HG02885 (cell line): ENCODE data around the gene BLVRA.

Experiments used
- ATAC-seq: cut with Tn5 transposase; IDR thresholded peaks from one replicate; pipeline ENCODE4 v1.9.1; 2021; ENCODE audit warnings: mild to moderate bottlenecking; ENCODE audit not compliant: unreplicated experiment, poor library complexity

BLVRA gene

GRCh38 chr7:43850348-43851116, 92.1 kb downstream of the BLVRA start:
- no peak for ATAC-seq

DNA sequence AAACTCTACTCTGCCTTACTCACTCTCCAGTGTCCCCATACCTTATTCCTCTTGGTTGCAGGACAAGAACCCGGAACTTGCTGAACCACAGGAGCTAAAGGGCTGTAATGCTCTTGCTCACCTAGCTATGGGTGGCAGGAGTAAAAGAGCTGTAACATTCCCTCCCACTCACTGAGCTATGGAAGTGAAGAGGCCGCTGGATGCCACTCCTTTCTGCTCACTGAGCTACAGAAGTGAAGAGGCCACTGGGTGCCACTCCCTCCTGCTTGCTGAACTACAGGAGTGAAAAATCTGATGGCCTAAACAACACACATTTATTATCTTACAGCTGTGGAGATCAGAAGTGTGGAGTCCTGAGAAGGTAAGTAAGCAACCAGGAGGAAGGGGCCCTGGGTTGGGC, 93.3 kb downstream of the BLVRA start:
- no peak for ATAC-seq

- ATAC-seq: no peak
These were observed 96.7 kb downstream of the BLVRA start for GRCh38 chr7:43855176-43855575.

GRCh38 chr7:43856316-43856715, 97.8 kb downstream of the BLVRA start:
- ATAC-seq: no peak
